Esophagus muscularis mucosa (tissue), 4 donors: ENCODE data around the gene ARSB.

Experiments
- EP300 ChIP-seq: sonication (generic); formaldehyde crosslinking; IDR thresholded peaks from one replicate; pipeline ENCODE4 v1.6.1; 2017; ENCODE audit warnings: antibody characterized with exemption
- POLR2A ChIP-seq: fragments of 450-650 bp; IDR thresholded peaks from one replicate; pipeline ENCODE4 v1.6.1; 2017; ENCODE audit warnings: antibody characterized with exemption, moderate library complexity, mild to moderate bottlenecking, low read depth
- POLR2AphosphoS5 ChIP-seq, 2 donors: sonication (generic); formaldehyde crosslinking; IDR thresholded peaks; one replicate each; pipeline ENCODE4 v1.6.1; 2017; ENCODE audit warnings: antibody characterized with exemption in 2 of 2
- TF ChIP-seq, protein P1 (sequence below), 3 experiments: fragments of 200-600 bp in 2 of 3; fragments of 450-650 bp in 1 of 3; sonication (generic) in 2 of 3; IDR thresholded peaks; one replicate each; pipeline ENCODE4 v1.5.1; 2017 to 2019; ENCODE audit warnings: antibody characterized with exemption in 3 of 3, mild to moderate bottlenecking in 2 of 3, moderate library complexity in 1 of 3

GRCh38 chr5:78959767-78960166, 25.3 kb downstream of the ARSB start:
- no peak for TF ChIP-seq POLR2A
- TF ChIP-seq, protein P1, sequence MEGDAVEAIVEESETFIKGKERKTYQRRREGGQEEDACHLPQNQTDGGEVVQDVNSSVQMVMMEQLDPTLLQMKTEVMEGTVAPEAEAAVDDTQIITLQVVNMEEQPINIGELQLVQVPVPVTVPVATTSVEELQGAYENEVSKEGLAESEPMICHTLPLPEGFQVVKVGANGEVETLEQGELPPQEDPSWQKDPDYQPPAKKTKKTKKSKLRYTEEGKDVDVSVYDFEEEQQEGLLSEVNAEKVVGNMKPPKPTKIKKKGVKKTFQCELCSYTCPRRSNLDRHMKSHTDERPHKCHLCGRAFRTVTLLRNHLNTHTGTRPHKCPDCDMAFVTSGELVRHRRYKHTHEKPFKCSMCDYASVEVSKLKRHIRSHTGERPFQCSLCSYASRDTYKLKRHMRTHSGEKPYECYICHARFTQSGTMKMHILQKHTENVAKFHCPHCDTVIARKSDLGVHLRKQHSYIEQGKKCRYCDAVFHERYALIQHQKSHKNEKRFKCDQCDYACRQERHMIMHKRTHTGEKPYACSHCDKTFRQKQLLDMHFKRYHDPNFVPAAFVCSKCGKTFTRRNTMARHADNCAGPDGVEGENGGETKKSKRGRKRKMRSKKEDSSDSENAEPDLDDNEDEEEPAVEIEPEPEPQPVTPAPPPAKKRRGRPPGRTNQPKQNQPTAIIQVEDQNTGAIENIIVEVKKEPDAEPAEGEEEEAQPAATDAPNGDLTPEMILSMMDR (IDR thresholded peaks at IDR 0.05) = no peak
- no peak for TF ChIP-seq POLR2AphosphoS5 (IDR thresholded peaks at IDR 0.05)
- no peak for TF ChIP-seq EP300
